Stimulated activated naive CD4-positive, alpha-beta T cell (primary cell): Measurements from ENCODE around the gene PGLYRP2.
"Not testable (repeated sequence)": the region's sequence is repeated elsewhere in the genome, so short reads cannot be mapped to it uniquely, and the experiment has no call there.

ENCODE experiments used
- DNase-seq, 6 experiments: peaks; one replicate each; lab custom pipeline; 2025; lab: John Stamatoyannopoulos, UW

PGLYRP2 gene

GRCh38 chr19:15479391-15480345, at the start of gene PGLYRP2:
TSS of gene PGLYRP2 (minus strand) at chr19:15479501. CDS start at chr19:15479371, 130 bp downstream.
- peak in 2 of 6 experiments; percentile 8 to 14 for DNase-seq

- no peak for DNase-seq
Observed at GRCh38 chr19:15527705-15528104, 48.4 kb upstream of the PGLYRP2 start.

- DNase-seq = no peak
Observed at GRCh38 chr19:15526408-15526807, 47.1 kb upstream of the PGLYRP2 start.

GRCh38 chr19:15525291-15525690, 46.0 kb upstream of the PGLYRP2 start:
- DNase-seq = no peak

GRCh38 chr19:15524781-15525180, 45.5 kb upstream of the PGLYRP2 start:
- DNase-seq = no peak

GRCh38 chr19:15519433-15519976, 40.2 kb upstream of the PGLYRP2 start:
- no peak for DNase-seq

GRCh38 chr19:15517778-15518177, 38.5 kb upstream of the PGLYRP2 start:
- no peak for DNase-seq

- DNase-seq = no peak
Observed at GRCh38 chr19:15516363-15516762, 37.1 kb upstream of the PGLYRP2 start.

GRCh38 chr19:15515227-15515625, 35.9 kb upstream of the PGLYRP2 start:
- not testable (repeated sequence) for DNase-seq

- no peak for DNase-seq
Observed at GRCh38 chr19:15511671-15512424, 32.5 kb upstream of the PGLYRP2 start.

GRCh38 chr19:15508035-15508710, 28.9 kb upstream of the PGLYRP2 start, which contains the start of gene CYP4F22:
TSS of gene CYP4F22 (plus strand) at chr19:15508525. CDS start at chr19:15525337, 16,812 bp downstream.
- DNase-seq = peak in 1 of 6 experiments; percentile 16

GRCh38 chr19:15507068-15508034, 28.1 kb upstream of the PGLYRP2 start:
- DNase-seq = peak in 1 of 6 experiments; percentile 5

- DNase-seq = no peak
Observed at GRCh38 chr19:15506074-15506571, 26.8 kb upstream of the PGLYRP2 start.

GRCh38 chr19:15502264-15502663, 23.0 kb upstream of the PGLYRP2 start:
- DNase-seq = no peak

- DNase-seq = no peak
Observed at GRCh38 chr19:15501596-15501995, 22.3 kb upstream of the PGLYRP2 start.

- peak in 2 of 6 experiments; percentile 5 to 22 for DNase-seq
Observed at GRCh38 chr19:15498910-15499309, 19.6 kb upstream of the PGLYRP2 start.

GRCh38 chr19:15498156-15498858, 19.0 kb upstream of the PGLYRP2 start:
- DNase-seq = no peak

GRCh38 chr19:15495151-15495550, 15.8 kb upstream of the PGLYRP2 start:
- DNase-seq = no peak

GRCh38 chr19:15488489-15489226, 9.4 kb upstream of the PGLYRP2 start:
- no peak for DNase-seq
